ENCODE data around the gene OTUD4.

DNA sequence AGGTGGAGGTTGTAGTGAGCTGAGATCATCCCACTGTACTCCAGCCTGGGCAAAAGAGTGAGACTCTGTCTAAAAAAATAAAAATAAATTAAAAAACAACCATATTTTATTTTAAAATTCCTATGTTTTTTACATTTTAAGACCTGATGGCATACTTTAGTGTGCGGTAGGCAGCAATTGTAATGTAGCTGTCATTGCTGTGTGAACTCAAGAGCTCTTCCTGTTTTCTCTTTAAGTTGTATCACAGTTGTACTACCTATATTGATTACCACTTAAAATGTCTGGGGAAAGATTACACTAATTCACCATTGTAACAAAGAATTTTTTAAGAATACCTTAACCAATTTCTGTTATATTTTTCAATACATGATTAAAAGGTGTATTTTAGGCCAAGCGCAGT, 55.0 kb downstream of the OTUD4 start:
- TF ChIP-seq, protein P1, sequence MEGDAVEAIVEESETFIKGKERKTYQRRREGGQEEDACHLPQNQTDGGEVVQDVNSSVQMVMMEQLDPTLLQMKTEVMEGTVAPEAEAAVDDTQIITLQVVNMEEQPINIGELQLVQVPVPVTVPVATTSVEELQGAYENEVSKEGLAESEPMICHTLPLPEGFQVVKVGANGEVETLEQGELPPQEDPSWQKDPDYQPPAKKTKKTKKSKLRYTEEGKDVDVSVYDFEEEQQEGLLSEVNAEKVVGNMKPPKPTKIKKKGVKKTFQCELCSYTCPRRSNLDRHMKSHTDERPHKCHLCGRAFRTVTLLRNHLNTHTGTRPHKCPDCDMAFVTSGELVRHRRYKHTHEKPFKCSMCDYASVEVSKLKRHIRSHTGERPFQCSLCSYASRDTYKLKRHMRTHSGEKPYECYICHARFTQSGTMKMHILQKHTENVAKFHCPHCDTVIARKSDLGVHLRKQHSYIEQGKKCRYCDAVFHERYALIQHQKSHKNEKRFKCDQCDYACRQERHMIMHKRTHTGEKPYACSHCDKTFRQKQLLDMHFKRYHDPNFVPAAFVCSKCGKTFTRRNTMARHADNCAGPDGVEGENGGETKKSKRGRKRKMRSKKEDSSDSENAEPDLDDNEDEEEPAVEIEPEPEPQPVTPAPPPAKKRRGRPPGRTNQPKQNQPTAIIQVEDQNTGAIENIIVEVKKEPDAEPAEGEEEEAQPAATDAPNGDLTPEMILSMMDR (IDR thresholded peaks at IDR 0.05; ENCODE audit: extremely low read depth in 1 of 2, insufficient read depth in 1 of 2, low read depth in 1 of 2, low read length in 2 of 2), result no peak
- TF ChIP-seq, protein P2, sequence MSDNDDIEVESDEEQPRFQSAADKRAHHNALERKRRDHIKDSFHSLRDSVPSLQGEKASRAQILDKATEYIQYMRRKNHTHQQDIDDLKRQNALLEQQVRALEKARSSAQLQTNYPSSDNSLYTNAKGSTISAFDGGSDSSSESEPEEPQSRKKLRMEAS (IDR thresholded peaks at IDR 0.05; ENCODE audit: insufficient read depth, insufficient read length), result no peak
- no peak for TF ChIP-seq EZH2 (IDR thresholded peaks at IDR 0.05; ENCODE audit: borderline replicate concordance, low read depth, low read length, severe bottlenecking)
- no peak for TF ChIP-seq POLR2A (IDR thresholded peaks at IDR 0.05; ENCODE audit: low read depth, low read length)
- TF ChIP-seq POLR2AphosphoS5 (IDR thresholded peaks at IDR 0.05; ENCODE audit: insufficient read depth, low read depth, low read length), result no peak
- no peak for TF ChIP-seq GATA2 (IDR thresholded peaks at IDR 0.05; ENCODE audit: insufficient read depth, insufficient read length, low read depth, low read length)
- no peak for TF ChIP-seq JUN (IDR thresholded peaks at IDR 0.05; ENCODE audit: borderline replicate concordance, insufficient read depth, insufficient read length, low read depth)
- TF ChIP-seq MYC (IDR thresholded peaks at IDR 0.05; ENCODE audit: low read depth, low read length), result no peak
- TF ChIP-seq FOS (IDR thresholded peaks at IDR 0.05; ENCODE audit: borderline replicate concordance, insufficient read depth, low read length), result no peak

Data from endothelial cell of umbilical vein (primary cell).